ENCODE measurements around the gene SAXO2.
"Not testable (repeated sequence)": the region's sequence is repeated elsewhere in the genome, so short reads cannot be mapped to it uniquely, and the experiment has no call there.

Gene SAXO2

DNA sequence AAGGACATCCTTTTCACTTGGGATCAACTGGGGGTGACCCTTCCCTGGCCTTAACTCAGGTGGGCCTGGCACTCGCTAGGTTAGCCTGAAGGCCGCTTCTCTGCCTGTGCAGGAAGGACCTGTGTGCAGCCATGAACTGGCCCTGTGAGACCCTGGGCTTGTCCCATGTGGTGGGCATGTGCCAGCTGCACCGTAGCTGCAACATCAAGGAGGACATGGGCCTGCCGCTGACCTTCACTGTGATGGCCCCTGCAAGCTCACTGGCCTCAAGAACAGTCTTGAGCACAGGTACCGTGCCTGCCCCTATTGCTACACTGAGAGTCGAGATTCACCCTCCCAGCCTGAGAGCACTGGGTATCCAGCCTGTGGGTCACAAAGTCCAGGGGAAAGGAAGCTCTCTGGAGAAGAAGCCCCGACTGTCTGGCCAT, 43.0 kb downstream of the SAXO2 start:
- no peak overlapping the region for H3K9ac ChIP-seq (ENCODE audit: low read length)
- H3K4me3 ChIP-seq (ENCODE audit: low read length), result no peak overlapping the region
- no peaks in the 10 kb centered on the region for H3K36me3 ChIP-seq (ENCODE audit: control insufficient read depth, low read depth, low read length)
- H3K9me3 ChIP-seq (ENCODE audit: control insufficient read depth, low read depth, low read length), result no peaks in the 10 kb centered on the region
- H3K4me1 ChIP-seq (ENCODE audit: control insufficient read depth, low read depth, low read length), result no peaks in the 10 kb centered on the region
- H3K27ac ChIP-seq (ENCODE audit: low read length), result no peak overlapping the region
- H3K27me3 ChIP-seq (ENCODE audit: control insufficient read depth, insufficient read depth, low read length), result no peaks in the 10 kb centered on the region

DNA sequence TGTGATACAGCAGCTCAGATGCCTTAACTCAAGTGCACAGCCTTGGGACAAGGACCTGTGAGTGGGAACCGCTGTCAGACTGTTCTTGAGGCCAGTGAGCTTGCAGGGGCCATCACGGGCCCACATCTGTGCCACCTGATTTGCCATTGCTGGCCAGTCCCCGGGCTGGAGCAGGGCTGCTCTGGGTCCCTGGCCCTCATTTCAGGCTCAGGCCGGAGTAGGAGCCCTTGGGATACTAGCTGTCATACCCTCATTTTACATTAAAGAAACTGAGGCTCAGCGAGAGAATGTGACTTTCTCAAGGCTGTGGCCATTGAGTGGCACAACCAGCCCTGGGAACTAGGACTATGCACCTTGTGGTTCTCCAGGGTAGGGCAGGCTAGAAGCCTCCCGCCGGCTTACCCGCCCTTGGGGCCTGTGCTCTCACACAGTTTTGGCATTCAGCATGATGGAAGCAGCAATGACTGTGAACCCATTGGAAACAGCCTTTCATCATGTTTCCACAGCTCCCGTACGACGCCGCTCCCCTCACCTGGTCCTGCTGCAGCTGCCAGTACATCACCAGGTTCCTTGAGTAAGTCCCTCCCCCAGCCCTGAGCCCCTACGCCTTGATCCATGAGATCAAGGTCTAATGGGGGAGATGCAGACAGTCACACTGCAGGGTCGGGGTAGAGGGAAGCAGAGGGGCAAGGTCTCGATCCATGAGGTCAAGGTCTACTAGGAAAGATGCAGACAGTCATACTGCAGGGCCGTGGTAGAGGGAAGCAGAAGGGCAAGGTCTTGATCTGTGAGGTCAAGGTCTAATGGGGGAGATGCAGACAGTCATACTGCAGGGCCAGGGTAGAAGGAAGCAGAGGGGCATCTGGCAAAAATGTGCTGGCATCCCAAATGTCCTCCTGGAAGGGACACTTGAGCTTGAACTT, 44.4 kb downstream of the SAXO2 start:
- H3K4me1 ChIP-seq (ENCODE audit: control insufficient read depth, low read depth, low read length), result no peaks in the 10 kb centered on the region

DNA sequence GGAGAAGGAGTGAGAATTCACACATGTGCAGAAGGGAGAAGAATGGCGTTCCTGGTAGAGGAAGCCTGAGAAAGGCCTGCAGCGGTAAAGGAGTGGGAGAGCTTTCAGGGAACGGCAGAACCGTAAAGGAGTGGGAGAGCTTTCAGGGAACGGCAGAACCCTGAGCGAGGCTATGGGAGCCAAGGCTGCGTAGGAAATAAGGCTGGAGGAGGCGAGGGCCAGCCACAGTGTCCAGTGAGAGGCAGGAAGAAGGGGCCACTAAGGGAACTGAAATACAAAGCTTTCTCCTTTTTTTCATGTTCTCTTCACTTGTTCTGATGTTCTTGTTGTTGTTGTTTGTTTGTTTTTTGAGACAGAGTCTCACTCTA, 45.1 kb downstream of the SAXO2 start:
- Histone ChIP-seq H3K9ac (ENCODE audit: low read length) (no peak overlapping the region), H3K27ac (ENCODE audit: low read length) (no peak overlapping the region), H3K36me3 (ENCODE audit: control insufficient read depth, low read depth, low read length) (no peaks in the 10 kb centered on the region), H3K9me3 (ENCODE audit: control insufficient read depth, low read depth, low read length) (no peaks in the 10 kb centered on the region), H3K4me3 (ENCODE audit: low read length) (no peak overlapping the region), H3K27me3 (ENCODE audit: control insufficient read depth, insufficient read depth, low read length) (no peaks in the 10 kb centered on the region), H3K4me1 (ENCODE audit: control insufficient read depth, low read depth, low read length) (no peaks in the 10 kb centered on the region)

More for the DNA sequence above, 44.4 kb downstream of the SAXO2 start:
- H3K36me3 ChIP-seq (ENCODE audit: control insufficient read depth, low read depth, low read length), result no peaks in the 10 kb centered on the region
- no peaks in the 10 kb centered on the region for H3K9me3 ChIP-seq (ENCODE audit: control insufficient read depth, low read depth, low read length)
- H3K4me3 ChIP-seq (ENCODE audit: low read length), result no peak overlapping the region
- H3K27ac ChIP-seq (ENCODE audit: low read length), result no peak overlapping the region
- no peaks in the 10 kb centered on the region for H3K27me3 ChIP-seq (ENCODE audit: control insufficient read depth, insufficient read depth, low read length)
- H3K9ac ChIP-seq (ENCODE audit: low read length), result no peak overlapping the region

DNA sequence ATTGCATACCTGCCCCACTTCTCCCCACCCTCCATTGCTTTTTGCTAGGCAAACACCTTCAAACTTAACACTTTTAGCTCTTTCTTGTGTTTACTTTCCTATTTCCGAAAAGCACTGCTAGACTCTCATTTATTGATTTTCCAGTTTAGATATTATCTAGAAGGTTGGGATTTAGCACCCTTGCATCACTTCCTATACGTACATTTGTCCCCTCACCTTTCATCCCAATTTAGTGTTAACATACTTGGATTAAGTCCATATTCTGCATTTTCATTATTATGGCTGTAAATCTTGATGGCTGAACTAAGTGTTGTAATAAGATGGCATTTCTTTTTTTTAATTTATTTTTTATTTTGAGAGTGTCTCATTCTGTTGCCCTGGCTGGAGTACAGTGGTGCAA, 47.2 kb downstream of the SAXO2 start:
- Histone ChIP-seq H3K4me3 (ENCODE audit: low read length) (no peak overlapping the region), H3K4me1 (ENCODE audit: control insufficient read depth, low read depth, low read length) (no peaks in the 10 kb centered on the region), H3K9ac (ENCODE audit: low read length) (no peak overlapping the region), H3K27me3 (ENCODE audit: control insufficient read depth, insufficient read depth, low read length) (no peaks in the 10 kb centered on the region), H3K9me3 (ENCODE audit: control insufficient read depth, low read depth, low read length) (no peaks in the 10 kb centered on the region), H3K36me3 (ENCODE audit: control insufficient read depth, low read depth, low read length) (no peaks in the 10 kb centered on the region), H3K27ac (ENCODE audit: low read length) (no peak overlapping the region)

DNA sequence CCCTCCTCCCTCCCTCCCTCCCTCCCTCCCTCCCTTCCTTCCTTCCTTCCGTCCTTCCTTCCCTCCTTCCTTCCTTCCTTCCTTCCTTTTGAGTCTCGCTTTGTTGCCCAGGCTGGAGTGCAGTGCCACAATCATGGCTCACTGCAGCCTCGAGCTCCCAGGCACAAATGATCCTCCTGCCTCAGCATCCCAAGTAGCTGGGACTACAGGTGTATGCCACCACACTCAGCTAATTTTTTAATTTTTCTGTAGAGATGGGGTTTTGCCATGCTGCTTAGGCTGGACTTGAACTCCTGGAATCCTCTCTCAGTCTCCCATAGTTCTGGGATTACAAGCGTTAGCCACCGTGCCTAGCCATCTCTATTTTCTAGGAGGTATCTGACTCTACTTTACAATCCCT, 48.7 kb downstream of the SAXO2 start:
- not testable (repeated sequence) for H3K27ac ChIP-seq (ENCODE audit: low read length); H3K4me1 ChIP-seq (ENCODE audit: control insufficient read depth, low read depth, low read length); H3K9ac ChIP-seq (ENCODE audit: low read length); H3K4me3 ChIP-seq (ENCODE audit: low read length); H3K27me3 ChIP-seq (ENCODE audit: control insufficient read depth, insufficient read depth, low read length); H3K36me3 ChIP-seq (ENCODE audit: control insufficient read depth, low read depth, low read length); H3K9me3 ChIP-seq (ENCODE audit: control insufficient read depth, low read depth, low read length)

DNA sequence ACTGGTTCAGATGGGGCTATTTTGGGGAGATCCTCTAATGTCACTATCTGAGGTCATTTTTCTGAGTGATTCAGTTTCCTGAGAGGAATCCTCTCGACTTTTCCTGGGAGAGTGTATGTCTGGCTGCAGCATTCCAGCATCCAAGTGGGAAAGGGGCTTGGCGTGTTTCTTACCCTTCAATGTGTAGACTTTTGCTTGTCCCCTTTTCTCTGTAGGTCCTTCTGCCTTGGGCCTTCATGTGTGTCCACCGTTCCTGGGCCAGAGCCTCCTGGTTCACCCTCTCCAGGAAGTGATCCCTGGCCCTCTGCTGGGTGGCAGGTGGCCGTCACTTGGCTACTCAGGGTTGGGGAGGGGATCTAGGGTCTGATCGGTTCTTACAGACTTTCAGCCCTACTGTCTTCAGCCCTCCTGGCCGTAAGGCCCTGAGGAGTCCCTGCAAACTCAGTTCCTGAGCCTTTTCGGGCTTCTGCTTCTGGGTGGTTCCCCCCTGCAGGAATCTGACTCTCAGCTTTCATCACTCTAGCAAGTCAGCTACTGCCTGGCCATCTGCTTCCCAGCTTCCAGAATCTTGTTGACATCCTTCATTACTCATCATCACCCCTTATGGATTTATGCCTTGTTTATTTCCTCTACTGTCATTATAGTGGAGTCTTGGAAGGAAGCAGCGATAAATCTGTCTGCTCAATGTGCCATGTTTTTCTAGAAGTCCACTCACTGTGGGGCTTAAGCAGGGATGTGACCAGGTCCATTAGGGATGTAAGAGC, 50.1 kb downstream of the SAXO2 start:
- no peaks in the 10 kb centered on the region for H3K9me3 ChIP-seq (ENCODE audit: control insufficient read depth, low read depth, low read length)
- H3K9ac ChIP-seq (ENCODE audit: low read length), result no peak overlapping the region
- no peaks in the 10 kb centered on the region for H3K27me3 ChIP-seq (ENCODE audit: control insufficient read depth, insufficient read depth, low read length)
- no peak overlapping the region for H3K27ac ChIP-seq (ENCODE audit: low read length)
- no peaks in the 10 kb centered on the region for H3K36me3 ChIP-seq (ENCODE audit: control insufficient read depth, low read depth, low read length)
- no peaks in the 10 kb centered on the region for H3K4me1 ChIP-seq (ENCODE audit: control insufficient read depth, low read depth, low read length)
- H3K4me3 ChIP-seq (ENCODE audit: low read length), result no peak overlapping the region

DNA sequence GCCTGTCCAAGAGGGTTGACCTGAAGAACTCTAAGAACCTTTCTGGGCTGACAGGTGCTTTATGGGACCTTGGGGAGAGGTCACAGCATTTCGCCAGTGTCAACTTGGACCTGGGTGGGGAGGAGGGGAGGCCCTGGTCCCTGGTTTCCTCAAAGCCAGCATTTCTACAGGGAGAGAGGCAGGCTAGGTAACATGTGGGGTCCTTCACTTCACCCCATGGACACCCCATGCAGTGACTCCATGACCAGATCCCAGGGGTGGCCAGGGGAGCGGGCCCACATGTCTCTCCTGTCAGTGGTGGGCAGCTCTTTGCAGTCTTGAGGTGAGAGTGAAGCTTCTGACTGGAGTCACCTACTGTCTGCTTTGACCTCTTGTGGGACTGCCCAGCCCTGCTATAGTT, 50.8 kb downstream of the SAXO2 start:
- Histone ChIP-seq H3K36me3 (ENCODE audit: control insufficient read depth, low read depth, low read length) (no peaks in the 10 kb centered on the region), H3K4me3 (ENCODE audit: low read length) (no peak overlapping the region), H3K4me1 (ENCODE audit: control insufficient read depth, low read depth, low read length) (no peaks in the 10 kb centered on the region), H3K27me3 (ENCODE audit: control insufficient read depth, insufficient read depth, low read length) (no peaks in the 10 kb centered on the region), H3K9me3 (ENCODE audit: control insufficient read depth, low read depth, low read length) (no peaks in the 10 kb centered on the region), H3K9ac (ENCODE audit: low read length) (no peak overlapping the region), H3K27ac (ENCODE audit: low read length) (no peak overlapping the region)

DNA sequence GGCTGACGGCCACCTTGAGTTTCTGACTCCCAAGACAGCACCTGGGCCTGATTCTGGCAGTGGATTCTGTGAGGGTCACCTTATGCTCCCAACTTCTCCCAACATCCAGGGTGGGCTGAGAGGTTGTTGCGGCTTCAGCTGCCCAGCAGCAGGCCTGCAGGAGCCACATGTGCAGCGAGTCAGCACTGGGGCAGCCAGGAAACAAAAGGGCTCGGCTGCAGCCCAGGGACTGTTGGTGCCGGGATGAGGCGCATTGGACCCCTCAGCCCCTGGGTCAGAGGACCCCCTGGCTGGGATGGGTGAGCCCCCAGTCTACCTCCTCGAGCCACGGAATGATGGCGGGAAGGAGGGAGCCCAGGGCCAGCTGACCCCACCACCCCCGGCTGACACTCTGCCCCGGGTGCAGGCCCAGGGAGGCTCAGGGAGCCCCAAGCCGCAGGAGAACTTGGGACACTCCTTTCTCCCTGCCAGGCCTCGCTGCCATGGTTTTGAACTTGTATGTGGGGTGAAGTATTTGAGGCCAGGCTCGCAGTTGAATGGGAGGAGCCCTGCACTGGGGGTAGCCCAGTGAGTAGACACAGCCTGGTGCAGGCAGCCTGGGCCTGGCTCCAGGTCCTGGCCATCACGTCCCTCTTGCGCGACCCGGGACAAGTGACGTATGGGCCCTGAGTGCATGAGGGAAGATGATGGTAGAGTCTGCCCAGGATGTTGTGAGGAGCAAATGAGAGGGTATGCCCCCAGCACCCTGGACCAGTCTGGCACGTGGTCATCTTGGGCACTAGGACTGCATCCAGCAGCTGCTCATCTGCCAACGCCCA, 51.5 kb downstream of the SAXO2 start:
- H3K4me1 ChIP-seq (ENCODE audit: control insufficient read depth, low read depth, low read length); H3K4me3 ChIP-seq (ENCODE audit: low read length); H3K27ac ChIP-seq (ENCODE audit: low read length); H3K36me3 ChIP-seq (ENCODE audit: control insufficient read depth, low read depth, low read length); H3K9me3 ChIP-seq (ENCODE audit: control insufficient read depth, low read depth, low read length); H3K9ac ChIP-seq (ENCODE audit: low read length); H3K27me3 ChIP-seq (ENCODE audit: control insufficient read depth, insufficient read depth, low read length): not testable (repeated sequence)

DNA sequence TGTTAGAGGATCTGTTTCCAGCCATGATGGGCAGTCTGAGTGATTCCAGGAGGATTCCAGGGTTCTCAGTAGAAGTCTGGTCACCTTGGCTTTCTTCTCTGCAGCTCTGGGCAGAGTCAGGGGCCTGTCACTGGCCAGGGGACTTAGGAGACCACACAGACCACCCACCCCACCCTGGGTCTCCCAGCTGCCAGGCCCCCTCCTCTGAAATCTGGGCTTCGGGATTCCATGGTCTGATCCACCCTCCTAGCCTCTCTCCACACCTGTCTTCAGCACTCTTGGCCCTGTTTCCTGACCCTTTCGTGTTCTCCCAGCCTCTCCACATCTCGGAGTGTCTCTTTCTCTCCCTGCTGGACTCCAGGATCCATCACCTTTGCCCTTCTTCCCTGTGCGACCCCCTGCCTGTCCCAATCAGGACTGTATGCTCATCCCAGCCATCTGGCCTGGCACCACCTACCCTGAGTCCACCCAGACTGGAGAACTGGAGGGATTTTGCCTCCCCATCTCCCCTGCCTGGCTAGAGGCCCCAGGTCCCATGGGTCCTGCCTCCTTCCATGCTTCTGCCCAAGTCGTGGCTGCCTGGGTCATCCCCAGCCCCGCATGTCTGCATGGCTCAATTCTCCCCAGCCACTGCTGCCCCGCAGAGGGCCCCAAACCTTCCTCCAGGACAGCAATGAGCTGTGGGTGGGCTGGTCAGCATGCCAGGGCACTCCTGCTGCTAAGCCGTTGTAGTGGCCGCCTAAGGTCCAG, 52.3 kb downstream of the SAXO2 start:
- Histone ChIP-seq H3K9me3 (ENCODE audit: control insufficient read depth, low read depth, low read length) (no peaks in the 10 kb centered on the region), H3K36me3 (ENCODE audit: control insufficient read depth, low read depth, low read length) (no peaks in the 10 kb centered on the region), H3K4me1 (ENCODE audit: control insufficient read depth, low read depth, low read length) (no peaks in the 10 kb centered on the region), H3K4me3 (ENCODE audit: low read length) (no peak overlapping the region), H3K9ac (ENCODE audit: low read length) (no peak overlapping the region), H3K27ac (ENCODE audit: low read length) (no peak overlapping the region), H3K27me3 (ENCODE audit: control insufficient read depth, insufficient read depth, low read length) (no peaks in the 10 kb centered on the region)

DNA sequence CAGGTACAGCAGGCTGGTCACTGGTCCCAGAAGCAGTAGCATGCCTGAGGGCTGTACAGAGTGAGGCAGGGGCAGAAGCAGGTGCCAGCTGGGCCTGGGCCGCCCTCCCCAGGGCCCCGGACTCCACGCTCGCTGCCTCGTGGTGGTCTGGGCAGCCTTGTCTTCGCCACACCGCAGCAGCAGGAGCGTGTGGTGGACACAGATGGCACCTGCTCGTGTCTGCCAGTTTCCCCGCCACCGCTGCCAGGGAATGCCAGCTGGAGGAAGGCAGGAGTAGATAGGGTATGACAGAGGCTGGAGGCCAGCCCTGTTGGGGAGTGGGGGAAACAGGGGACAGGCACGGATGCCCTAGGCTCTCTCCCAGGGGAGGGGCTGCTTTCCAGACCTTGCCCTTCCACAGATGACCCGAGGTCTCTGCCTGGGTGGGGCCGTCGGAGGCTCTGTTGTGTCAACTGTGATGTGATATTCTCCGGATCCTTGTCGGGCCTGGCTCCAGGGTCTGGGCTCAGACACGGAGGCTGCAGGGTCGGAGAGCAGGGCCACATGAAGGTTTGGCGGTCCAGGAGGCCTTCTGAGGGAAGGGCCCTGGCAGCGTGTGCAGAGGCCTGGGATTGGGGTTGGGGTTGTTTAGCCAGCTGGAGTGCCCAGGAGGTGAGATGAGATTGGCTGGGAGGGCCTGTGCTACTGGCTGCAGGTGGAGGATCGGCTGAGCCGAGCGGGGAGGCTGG, 53.1 kb downstream of the SAXO2 start:
- no peak overlapping the region for H3K9ac ChIP-seq (ENCODE audit: low read length)
- H3K27ac ChIP-seq (ENCODE audit: low read length), result no peak overlapping the region
- H3K27me3 ChIP-seq (ENCODE audit: control insufficient read depth, insufficient read depth, low read length), result no peaks in the 10 kb centered on the region
- H3K4me3 ChIP-seq (ENCODE audit: low read length), result no peak overlapping the region
- no peaks in the 10 kb centered on the region for H3K4me1 ChIP-seq (ENCODE audit: control insufficient read depth, low read depth, low read length)
- H3K9me3 ChIP-seq (ENCODE audit: control insufficient read depth, low read depth, low read length), result no peaks in the 10 kb centered on the region
- H3K36me3 ChIP-seq (ENCODE audit: control insufficient read depth, low read depth, low read length), result no peaks in the 10 kb centered on the region

All from iPS-18a (cell line).